ENCODE results near the gene GTF2I.

GRCh38 chr7:74627661-74628411, 29.7 kb upstream of the GTF2I start:
- TF ChIP-seq RARB (CRISPR knock-in tag; IDR thresholded peaks at IDR 0.05) (no peak), SNAI2 (CRISPR knock-in tag; IDR thresholded peaks at IDR 0.05) (no peak), ZNF8 (CRISPR knock-in tag; IDR thresholded peaks at IDR 0.05) (no peak), ZNF70 (CRISPR knock-in tag; IDR thresholded peaks at IDR 0.05) (no peak), ZNF565 (CRISPR knock-in tag; conservative IDR thresholded peaks at IDR 0.05; ENCODE audit: low read depth) (no peak)
- TF ChIP-seq, protein P1, sequence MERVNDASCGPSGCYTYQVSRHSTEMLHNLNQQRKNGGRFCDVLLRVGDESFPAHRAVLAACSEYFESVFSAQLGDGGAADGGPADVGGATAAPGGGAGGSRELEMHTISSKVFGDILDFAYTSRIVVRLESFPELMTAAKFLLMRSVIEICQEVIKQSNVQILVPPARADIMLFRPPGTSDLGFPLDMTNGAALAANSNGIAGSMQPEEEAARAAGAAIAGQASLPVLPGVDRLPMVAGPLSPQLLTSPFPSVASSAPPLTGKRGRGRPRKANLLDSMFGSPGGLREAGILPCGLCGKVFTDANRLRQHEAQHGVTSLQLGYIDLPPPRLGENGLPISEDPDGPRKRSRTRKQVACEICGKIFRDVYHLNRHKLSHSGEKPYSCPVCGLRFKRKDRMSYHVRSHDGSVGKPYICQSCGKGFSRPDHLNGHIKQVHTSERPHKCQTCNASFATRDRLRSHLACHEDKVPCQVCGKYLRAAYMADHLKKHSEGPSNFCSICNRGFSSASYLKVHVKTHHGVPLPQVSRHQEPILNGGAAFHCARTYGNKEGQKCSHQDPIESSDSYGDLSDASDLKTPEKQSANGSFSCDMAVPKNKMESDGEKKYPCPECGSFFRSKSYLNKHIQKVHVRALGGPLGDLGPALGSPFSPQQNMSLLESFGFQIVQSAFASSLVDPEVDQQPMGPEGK (CRISPR knock-in tag; IDR thresholded peaks at IDR 0.05; ENCODE audit: borderline replicate concordance), result no peak
